RWPE1 (cell line): ENCODE results near the gene PID1.

ENCODE experiments used
- CTCF ChIA-PET: fragments of 350-600 bp; sonication (Branson Sonifier 250); formaldehyde crosslinking; extraction: SDS; loops from one replicate; lab custom pipeline; 2021; lab: Yijun Ruan, JAX
- POLR2A ChIA-PET: fragments of 400-600 bp; formaldehyde crosslinking; extraction: SDS; loops from one replicate; lab custom pipeline; 2020; ENCODE audit warnings: antibody characterized with exemption; ENCODE audit not compliant: low non-redundant PET; lab: Yijun Ruan, JAX
- DNase-seq: peaks from one replicate; pipeline ENCODE4 v3.0.0; 2012; ENCODE audit warnings: low spot score
- H3K27ac ChIP-seq: fragments of 450-650 bp; 2 replicates; pipeline ENCODE4 v1.5.1; 2017
- CTCF ChIP-seq: fragments of 450-650 bp; conservative IDR thresholded peaks from 2 replicates; pipeline ENCODE4 v1.5.1; 2017; ENCODE audit warnings: low read depth, mild to moderate bottlenecking

The PID1 gene

GRCh38 chr2:228986961-228987360 is 284.1 kb downstream of the PID1 start:
- CTCF ChIA-PET: interaction anchor here (0.6 kb wide), 2 partner anchors 211 to 326 kb away, joined by 3 to 4 read pairs; no protein-coding TSS in a partner anchor
- H3K27ac ChIP-seq: no peak overlapping the region
- DNase-seq: no peak
- no peak for TF ChIP-seq CTCF
- POLR2A ChIA-PET: no interaction called here

GRCh38 chr2:228983700-228984099 is 287.4 kb downstream of the PID1 start:
- no peak overlapping the region for H3K27ac ChIP-seq
- no peak for DNase-seq
- ChIA-PET CTCF (no interaction called here), POLR2A (no interaction called here)
- TF ChIP-seq CTCF: no peak

- POLR2A ChIA-PET: no interaction called here
- CTCF ChIA-PET: no interaction called here
Measured at GRCh38 chr2:228974169-228974568, 296.9 kb downstream of the PID1 start.

More at GRCh38 chr2:228974169-228974568, 296.9 kb downstream of the PID1 start:
- no peak for TF ChIP-seq CTCF
- H3K27ac ChIP-seq: no peak overlapping the region
- DNase-seq: no peak
